GM19328 (cell line): ENCODE results near the gene SLC25A47.
"Not testable (repeated sequence)": the region's sequence is repeated elsewhere in the genome, so short reads cannot be mapped to it uniquely, and the experiment has no call there.

Experiments
- ATAC-seq: cut with Tn5 transposase; IDR thresholded peaks from one replicate; pipeline ENCODE4 v1.9.1; 2021; ENCODE audit warnings: mild to moderate bottlenecking, moderate library complexity; ENCODE audit not compliant: unreplicated experiment

Gene SLC25A47

GRCh38 chr14:100342826-100343225 is 19.7 kb downstream of the SLC25A47 start:
- ATAC-seq = not testable (repeated sequence)

DNA sequence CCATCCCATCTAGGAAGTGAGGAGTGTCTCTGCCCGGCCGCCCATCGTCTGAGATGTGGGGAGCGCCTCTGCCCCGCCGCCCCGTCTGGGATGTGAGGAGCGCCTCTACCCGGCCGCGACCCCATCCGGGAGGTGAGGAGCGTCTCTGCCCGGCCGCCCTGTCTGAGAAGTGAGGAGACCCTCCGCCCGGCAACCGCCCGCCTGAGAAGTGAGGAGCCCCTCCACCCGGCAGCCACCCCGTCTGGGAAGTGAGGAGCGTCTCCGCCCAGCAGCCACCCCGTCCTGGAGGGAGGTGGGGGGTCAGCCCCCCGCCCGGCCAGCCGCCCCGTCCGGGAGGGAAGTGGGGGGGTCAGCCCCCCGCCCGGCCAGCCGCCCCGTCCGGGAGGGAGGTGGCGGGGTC is 21.5 kb downstream of the SLC25A47 start:
- not testable (repeated sequence) for ATAC-seq

GRCh38 chr14:100345711-100346110 is 22.6 kb downstream of the SLC25A47 start:
- no peak for ATAC-seq

- no peak for ATAC-seq
These were observed 23.4 kb downstream of the SLC25A47 start for GRCh38 chr14:100346306-100347091.

DNA sequence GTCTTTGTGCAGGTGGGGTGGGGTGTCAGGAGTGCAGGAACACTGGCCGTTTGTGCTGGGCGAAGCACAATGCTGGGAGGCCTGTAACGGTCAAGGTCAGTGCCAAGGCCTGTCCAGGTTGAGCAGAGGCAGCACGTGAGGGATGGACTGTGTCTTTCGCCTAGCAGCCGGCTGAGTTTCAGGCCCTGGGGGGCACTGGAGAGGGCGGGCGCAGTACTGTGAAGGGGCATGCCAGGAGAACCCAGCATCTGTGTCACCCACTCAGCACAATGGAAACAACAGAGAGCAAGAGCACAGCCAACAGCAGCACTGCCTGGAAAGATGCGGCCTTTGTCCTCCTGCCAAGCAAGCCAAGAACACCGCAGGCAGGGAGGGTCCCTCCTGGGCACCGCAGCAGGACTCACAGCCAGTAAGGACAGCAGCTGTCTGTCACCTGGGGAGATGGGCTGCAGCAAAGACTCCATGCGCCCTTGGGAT is 25.2 kb downstream of the SLC25A47 start:
- ATAC-seq = no peak

DNA sequence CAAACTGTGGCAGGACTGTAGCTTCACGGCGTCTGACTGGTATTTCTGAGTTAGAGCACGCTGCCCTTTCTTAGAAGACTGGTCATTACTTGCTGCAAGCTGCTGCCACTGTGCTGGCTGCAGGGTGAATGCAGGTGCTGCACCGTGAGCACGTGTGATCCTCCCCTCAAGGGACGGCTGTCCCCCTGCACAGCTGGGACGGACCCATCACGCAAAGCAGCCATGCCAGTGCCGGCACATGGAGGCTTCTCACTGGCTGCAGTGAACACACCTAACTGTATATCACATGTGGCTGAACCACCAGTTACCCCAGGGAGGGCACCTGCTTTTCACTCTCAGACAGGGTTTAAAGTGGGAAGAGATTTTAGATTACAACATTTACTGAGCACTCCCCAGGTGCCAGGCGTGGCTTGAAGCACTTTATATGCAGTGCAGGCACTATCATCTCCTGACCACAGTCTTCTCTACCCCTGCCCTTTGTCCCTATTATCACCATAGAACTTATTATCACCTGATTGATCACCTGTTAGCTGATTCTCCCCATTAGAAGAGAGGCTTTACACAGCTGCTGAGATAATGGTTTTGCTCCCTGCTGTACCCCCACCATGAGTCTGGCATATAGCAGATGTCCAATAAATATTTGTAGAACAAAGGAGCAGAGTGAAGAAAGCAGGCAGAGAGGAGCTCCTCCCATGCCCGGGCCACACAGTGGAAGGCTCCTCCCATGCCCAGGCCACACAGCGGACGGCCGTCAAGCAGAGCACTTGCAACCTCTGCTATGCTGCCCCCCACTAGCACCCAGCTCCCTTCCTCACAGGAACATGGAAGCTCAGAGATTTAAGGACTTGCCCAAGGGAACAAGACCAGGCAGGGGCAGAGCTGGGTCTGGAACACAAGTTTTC is 25.9 kb downstream of the SLC25A47 start:
- ATAC-seq = no peak

DNA sequence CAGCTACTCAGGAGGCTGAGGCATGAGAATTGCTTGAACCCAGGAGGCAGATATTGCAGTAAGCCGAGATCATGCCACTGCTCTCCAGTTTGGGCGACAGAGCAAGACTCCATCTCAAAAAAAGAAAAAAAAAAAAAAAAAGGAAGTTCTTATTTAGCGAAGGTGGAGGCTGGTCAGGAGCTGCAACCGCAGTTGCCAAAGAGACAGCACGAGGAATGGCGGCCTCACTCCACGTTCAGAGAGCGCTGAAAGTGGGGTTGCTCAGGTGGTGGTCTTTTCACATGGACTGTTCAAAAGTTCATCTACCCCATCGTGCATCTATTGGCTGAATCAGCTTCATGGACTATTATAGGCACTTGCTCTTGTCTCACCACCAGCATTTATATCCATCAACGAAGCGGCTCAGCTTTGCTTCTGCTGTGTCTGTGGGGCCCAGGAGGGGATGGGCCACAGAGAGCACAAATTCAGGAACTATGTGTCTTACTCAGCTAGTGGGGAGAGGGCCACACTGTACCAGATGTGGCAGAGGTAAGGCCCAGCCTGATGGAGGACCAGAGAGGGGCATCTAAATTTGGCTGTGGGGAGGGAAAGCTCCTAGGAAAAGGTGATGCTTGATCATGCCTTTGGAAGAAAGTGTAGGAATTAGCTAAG is 27.3 kb downstream of the SLC25A47 start:
- no peak for ATAC-seq

- ATAC-seq = no peak
These were observed 27.8 kb downstream of the SLC25A47 start for GRCh38 chr14:100350986-100351385.

GRCh38 chr14:100358396-100358795 is 35.3 kb downstream of the SLC25A47 start:
- no peak for ATAC-seq

- ATAC-seq = no peak
These were observed 36.0 kb downstream of the SLC25A47 start for GRCh38 chr14:100359111-100359510.

DNA sequence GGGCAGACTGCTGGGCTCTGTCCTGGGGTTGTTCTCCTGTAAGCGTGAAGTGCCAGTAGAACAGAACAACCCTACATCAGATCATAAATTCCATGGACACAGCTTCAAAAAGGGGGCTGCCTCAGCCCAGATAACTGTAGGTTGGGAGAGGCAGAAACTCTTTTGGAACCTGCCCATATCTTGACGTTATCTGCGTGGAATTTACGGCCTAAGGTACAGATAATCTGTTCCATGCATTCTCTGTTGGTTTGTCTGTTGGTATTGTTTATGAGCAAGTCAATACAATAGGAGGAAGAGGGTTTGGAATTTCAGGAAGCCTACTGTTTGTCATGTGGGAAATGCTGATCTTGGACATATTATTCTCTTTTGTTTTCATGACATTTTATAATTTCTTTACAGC is 36.7 kb downstream of the SLC25A47 start:
- ATAC-seq = no peak

DNA sequence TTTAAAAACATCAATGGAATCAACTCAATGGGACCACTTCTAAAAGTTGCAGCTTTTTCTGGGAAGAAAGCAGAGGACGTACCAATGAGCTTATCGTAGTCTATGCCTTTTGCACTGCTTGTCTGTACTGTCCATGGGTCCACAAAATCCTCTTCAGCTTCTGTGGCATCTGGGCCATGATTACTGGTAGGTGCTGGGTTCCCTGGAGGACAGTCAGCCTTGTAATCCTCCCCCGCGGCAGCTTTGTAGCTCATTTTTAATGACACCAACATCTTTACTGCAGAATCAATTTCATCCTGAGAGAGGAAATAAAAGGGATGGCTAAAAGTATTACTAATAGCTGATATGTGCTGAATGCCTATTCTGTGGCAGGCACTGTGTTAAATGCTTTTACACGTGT is 38.5 kb downstream of the SLC25A47 start:
- ATAC-seq = no peak

DNA sequence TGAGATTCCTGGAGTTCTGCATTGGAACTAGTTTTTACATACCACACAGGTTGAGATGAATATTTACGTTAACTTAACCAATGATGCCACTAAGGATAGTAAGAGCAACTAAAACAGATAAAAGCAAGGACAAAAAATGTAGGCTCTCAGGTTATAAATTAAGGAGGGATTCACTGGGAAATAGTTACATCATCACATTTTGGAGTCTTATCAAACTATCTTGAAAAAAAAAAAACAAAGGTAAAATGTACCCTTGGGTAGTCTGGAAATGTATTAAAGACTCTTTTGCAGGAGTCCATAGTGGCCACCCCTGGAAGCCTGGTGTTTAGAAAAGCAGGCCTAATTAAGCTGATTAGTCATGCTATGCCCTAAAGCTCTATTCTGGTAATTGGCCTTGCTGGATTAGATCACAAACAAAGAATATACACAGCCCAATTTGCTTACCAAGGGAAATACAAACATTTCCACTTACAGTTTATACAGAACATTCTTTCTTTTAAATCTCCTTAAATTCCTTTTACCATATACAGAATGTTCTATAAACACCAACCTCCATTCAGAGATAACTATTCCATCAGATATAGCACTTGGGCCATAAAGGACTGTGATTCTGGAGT is 39.3 kb downstream of the SLC25A47 start:
- no peak for ATAC-seq

DNA sequence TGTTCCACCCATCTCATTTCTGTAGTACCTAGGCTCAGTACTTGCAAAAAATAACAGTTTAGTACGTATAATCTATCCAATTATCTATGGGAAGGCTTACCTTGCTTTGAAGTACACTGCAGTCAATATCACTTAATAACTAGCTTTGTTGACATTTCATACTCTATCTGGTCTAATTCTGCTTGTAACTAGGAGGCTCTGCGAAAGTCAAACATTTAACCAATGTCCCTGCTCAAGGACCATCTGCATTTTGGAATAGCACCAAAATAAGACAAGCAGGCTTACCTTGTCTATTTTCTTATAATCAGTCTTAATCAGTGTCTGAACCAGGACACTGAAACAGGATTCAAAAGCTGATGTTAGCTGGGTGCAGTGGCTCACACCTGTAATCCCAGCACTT is 39.9 kb downstream of the SLC25A47 start:
- ATAC-seq = no peak

GRCh38 chr14:100364403-100364802 is 41.3 kb downstream of the SLC25A47 start:
- ATAC-seq = no peak

DNA sequence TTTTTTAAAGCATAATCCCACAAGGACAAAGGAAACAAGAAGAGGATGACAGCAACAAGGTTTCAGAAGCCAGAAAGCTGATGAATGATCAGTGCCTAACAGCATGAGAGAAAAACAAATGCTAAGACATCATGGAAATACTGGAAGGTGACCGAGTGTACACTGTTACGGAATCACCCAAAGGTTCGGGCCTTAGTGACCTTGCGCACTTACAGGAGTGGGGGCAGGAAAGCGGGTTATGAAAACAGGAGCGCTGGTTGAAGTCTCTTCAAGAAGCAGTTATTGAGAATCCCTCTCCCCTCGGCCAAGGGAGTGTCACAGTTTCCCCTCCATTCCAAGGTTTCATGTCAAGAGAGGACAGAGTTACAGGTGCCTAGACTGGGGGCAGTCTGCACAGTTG is 42.6 kb downstream of the SLC25A47 start:
- no peak for ATAC-seq

- no peak for ATAC-seq
These were observed 45.9 kb downstream of the SLC25A47 start for GRCh38 chr14:100369019-100369418.

- no peak for ATAC-seq
These were observed 46.9 kb downstream of the SLC25A47 start for GRCh38 chr14:100370003-100370402.

DNA sequence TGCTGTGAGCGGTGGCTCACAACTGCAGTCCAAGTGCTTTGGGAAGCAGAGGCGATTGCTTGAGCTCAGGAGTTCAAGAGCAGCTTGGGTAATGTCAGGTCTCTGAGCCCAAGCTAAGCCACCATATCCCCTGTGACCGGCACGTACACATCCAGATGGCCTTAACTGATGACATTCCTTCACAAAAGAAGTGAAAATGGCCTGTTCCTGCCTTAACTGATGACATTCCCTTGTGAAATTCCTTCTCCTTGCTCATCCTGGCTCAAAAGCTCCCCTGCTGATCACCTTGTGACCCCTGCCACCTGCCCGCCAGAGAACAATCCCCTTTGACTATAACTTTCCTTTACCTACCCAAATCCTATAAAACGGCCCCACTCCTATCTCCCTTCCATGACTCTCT is 48.6 kb downstream of the SLC25A47 start:
- no peak for ATAC-seq

GRCh38 chr14:100372357-100373048 is 49.4 kb downstream of the SLC25A47 start:
- ATAC-seq = no peak
